ENCODE results near the gene GNB2. TPM values are rescaled to one million over a fixed set of nuclear protein-coding genes. Genes with fewer than 3 reads are reported as not detected.

GNB2 gene
- total RNA-seq, 1 experiment from 2014 or later = 174 TPM

DNA sequence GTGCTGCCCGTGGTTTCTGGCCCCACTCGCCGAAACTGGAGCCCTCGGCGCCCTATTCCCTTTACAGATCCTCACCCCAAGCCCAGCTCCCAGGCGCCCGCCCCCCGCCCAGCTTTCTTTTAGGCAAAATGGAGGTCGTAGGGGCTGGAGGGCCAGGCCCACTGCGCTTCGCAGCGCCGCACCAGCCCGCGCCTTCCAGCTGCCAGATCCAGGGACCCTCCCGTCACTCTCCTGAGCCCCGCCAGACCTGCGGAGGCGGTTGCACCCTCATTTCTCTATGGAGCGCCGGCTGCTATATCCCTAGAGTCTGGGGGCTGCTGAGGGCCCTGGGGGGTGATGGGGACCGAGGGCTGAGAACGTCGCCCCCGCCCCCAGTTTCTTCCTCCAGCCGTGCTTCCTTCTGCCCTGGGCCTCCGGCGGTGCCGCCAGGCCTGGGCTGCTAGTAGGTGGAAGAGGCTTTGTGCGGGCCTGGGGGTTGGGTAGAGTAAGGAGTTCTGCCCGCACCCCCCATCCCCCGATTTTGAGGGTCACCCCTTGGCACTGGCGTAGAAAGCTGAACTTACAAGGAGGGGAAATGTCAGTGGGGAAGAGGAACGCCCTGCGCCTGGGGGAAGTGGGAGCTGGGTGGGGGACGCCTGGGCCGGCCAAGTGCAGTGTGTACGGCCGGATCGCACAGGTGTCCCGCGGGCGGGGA is 1.0 kb downstream of the GNB2 start:
- WGBS (ENCODE audit: extremely low coverage, insufficient read length, low lambda C conversion rate) = no CpG with 5 or more reads among the region's 43 CpGs

More for the DNA sequence above, 1.0 kb downstream of the GNB2 start:
- peak overlapping the region; percentile 83 to 92 for H3K4me3 Mint-ChIP-seq
- H2BK15ac ChIP-seq (ENCODE audit: low read depth, low read length) = no peak overlapping the region
- H3K4me1 Mint-ChIP-seq = peaks cover 6 to 11% of the 10 kb centered on the region in 2 experiments
- no peak overlapping the region for H3K4ac ChIP-seq (ENCODE audit: low read depth, low read length)
- H4K8ac ChIP-seq (replicated peaks; ENCODE audit: insufficient read length, low read depth, low read length) = no peak overlapping the region
- no peak overlapping the region for H3T11ph ChIP-seq (ENCODE audit: low read length)
- no peaks in the 10 kb centered on the region for H3K27me3 ChIP-seq (ENCODE audit: insufficient read depth, low read length)
- H4K91ac ChIP-seq (ENCODE audit: insufficient read length, low read depth, low read length) = no peak overlapping the region
- H2BK5ac ChIP-seq (ENCODE audit: insufficient read length, low read length) = no peak overlapping the region
- H3K9ac ChIP-seq (ENCODE audit: extremely low read depth, insufficient read length, low read length) = no peak overlapping the region
- no peak overlapping the region for H4K5ac ChIP-seq (ENCODE audit: insufficient read length, low read depth, low read length)
- H3K9me3 ChIP-seq (ENCODE audit: control insufficient read depth, low read depth, low read length) = no peaks in the 10 kb centered on the region
- no peak overlapping the region for H3K23ac ChIP-seq (ENCODE audit: insufficient read length, low read depth, low read length)
- H3K4me1 ChIP-seq (ENCODE audit: insufficient read depth, low read length) = no peaks in the 10 kb centered on the region
- no peaks in the 10 kb centered on the region for H3K79me2 ChIP-seq (ENCODE audit: insufficient read depth, low read length)
- H3K27ac ChIP-seq (ENCODE audit: insufficient read length, low read depth, low read length) = no peak overlapping the region
- H3K14ac ChIP-seq (ENCODE audit: insufficient read depth, low read length) = no peak overlapping the region; the same call in 1 of the 2 replicates
- TF ChIP-seq, protein P1, sequence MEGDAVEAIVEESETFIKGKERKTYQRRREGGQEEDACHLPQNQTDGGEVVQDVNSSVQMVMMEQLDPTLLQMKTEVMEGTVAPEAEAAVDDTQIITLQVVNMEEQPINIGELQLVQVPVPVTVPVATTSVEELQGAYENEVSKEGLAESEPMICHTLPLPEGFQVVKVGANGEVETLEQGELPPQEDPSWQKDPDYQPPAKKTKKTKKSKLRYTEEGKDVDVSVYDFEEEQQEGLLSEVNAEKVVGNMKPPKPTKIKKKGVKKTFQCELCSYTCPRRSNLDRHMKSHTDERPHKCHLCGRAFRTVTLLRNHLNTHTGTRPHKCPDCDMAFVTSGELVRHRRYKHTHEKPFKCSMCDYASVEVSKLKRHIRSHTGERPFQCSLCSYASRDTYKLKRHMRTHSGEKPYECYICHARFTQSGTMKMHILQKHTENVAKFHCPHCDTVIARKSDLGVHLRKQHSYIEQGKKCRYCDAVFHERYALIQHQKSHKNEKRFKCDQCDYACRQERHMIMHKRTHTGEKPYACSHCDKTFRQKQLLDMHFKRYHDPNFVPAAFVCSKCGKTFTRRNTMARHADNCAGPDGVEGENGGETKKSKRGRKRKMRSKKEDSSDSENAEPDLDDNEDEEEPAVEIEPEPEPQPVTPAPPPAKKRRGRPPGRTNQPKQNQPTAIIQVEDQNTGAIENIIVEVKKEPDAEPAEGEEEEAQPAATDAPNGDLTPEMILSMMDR (conservative IDR thresholded peaks at IDR 0.05) = no peak
- H3K56ac ChIP-seq (ENCODE audit: insufficient read length, low read depth, low read length) = no peak overlapping the region
- H3K27me3 Mint-ChIP-seq (ENCODE audit: low read depth) = peaks cover 34% of the 10 kb centered on the region
- H3K23me2 ChIP-seq (ENCODE audit: insufficient read length, low read depth, low read length, poor library complexity, severe bottlenecking) = peaks cover 20% of the 10 kb centered on the region
- peak overlapping the region in 2 of 3 experiments; percentile 57 to 72; a peak in 3 of 7 replicates for H3K27ac Mint-ChIP-seq
- H2BK12ac ChIP-seq (ENCODE audit: insufficient read length, low read depth, low read length) = no peak overlapping the region
- no peaks in the 10 kb centered on the region for H3K9me3 Mint-ChIP-seq
- H3K18ac ChIP-seq (ENCODE audit: insufficient read length, low read depth, low read length) = no peak overlapping the region
- H4K20me1 ChIP-seq (ENCODE audit: control insufficient read depth, insufficient read depth, insufficient read length) = no peaks in the 10 kb centered on the region
- H2BK20ac ChIP-seq (ENCODE audit: low read depth, low read length, poor library complexity, severe bottlenecking) = no peak overlapping the region
- no peak overlapping the region for H2AFZ ChIP-seq (ENCODE audit: low read length)
- DNase-seq = no peak
- peaks cover 10 to 24% (median 22%) of the 10 kb centered on the region in 3 experiments; a peak in 6 of 7 replicates for H3K36me3 Mint-ChIP-seq (ENCODE audit: insufficient read depth in 1 of 3, low read depth in 3 of 3)
- no peaks in the 10 kb centered on the region for H3K79me1 ChIP-seq (ENCODE audit: insufficient read depth, low read depth, low read length, poor library complexity, severe bottlenecking)
- H3K4me2 ChIP-seq (ENCODE audit: insufficient read depth, insufficient read length, low read length) = peak overlapping the region; percentile 75
- no peak overlapping the region for H2BK120ac ChIP-seq (ENCODE audit: low read depth, low read length, poor library complexity, severe bottlenecking)
- H2AK5ac ChIP-seq (ENCODE audit: insufficient read length, low read length) = no peak overlapping the region
